Activated naive CD8-positive, alpha-beta T cell treated with anti-CD3 and anti-CD28 coated beads, Interleukin-2, amount 10 ng/mL, durations not matched to agents 7 days and 5 days (primary cell): Measurements from ENCODE around the gene TRO. TPM values are rescaled to one million over a fixed set of nuclear protein-coding genes. Genes with fewer than 3 reads are reported as not detected.

Experiments used
- ATAC-seq: fragments of 150-1000 bp; cut with Tn5 transposase; one replicate; pipeline ENCODE4 v1.10.0; 2021; ENCODE audit warnings: low read depth, moderate library complexity
- POLR2A ChIA-PET: fragments of 350-600 bp; sonication (Branson Sonifier 250); formaldehyde crosslinking; loops from one replicate; lab custom pipeline; 2021; ENCODE audit warnings: antibody characterized with exemption; lab: Charles Lee
- DNase-seq: peaks from one replicate; pipeline ENCODE4 v3.0.0; 2021
- H3K27ac Mint-ChIP-seq: one replicate; pipeline ENCODE4 v1.8.0; 2022; ENCODE audit warnings: mild to moderate bottlenecking, mixed read lengths
- H3K27me3 Mint-ChIP-seq: one replicate; pipeline ENCODE4 v1.8.0; 2022; ENCODE audit warnings: mild to moderate bottlenecking, moderate library complexity, mixed read lengths
- H3K36me3 Mint-ChIP-seq: one replicate; pipeline ENCODE4 v1.8.0; 2021; ENCODE audit warnings: mild to moderate bottlenecking, mixed read lengths
- H3K4me1 Mint-ChIP-seq: one replicate; pipeline ENCODE4 v1.8.0; 2021; ENCODE audit warnings: mixed read lengths
- H3K4me3 Mint-ChIP-seq: one replicate; pipeline ENCODE4 v1.8.0; 2022; ENCODE audit warnings: mild to moderate bottlenecking, moderate library complexity, mixed read lengths
- H3K9me3 Mint-ChIP-seq: one replicate; pipeline ENCODE4 v1.8.0; 2021; ENCODE audit warnings: mixed read lengths
- total RNA-seq, 2 experiments: library from RNA; stranded (reverse); gene quantifications; one replicate each; pipeline ENCODE4 v1.2.3, GENCODE V29; 2021

TRO gene
- total RNA-seq = 1 to 10 TPM; 3.6 to 3.9 TPM

GRCh38 chrX:54920610-54921426 lies at the start of gene TRO:
TRO (plus strand) TSS chrX:54920824; CDS start chrX:54922247, 1,423 bp downstream.
- DNase-seq = peak; percentile 28
- POLR2A ChIA-PET = interaction anchor here (0.7 to 1.0 kb wide), 2 partner anchors 79 to 1838 kb away, joined by 3 read pairs; partner anchors contain the start of gene APEX2

GRCh38 chrX:54885740-54886139 lies 34.9 kb upstream of the TRO start:
- H3K4me1 Mint-ChIP-seq = no peaks in the 10 kb centered on the region
- DNase-seq = no peak
- no peak for ATAC-seq
- POLR2A ChIA-PET = no interaction called here
- H3K27me3 Mint-ChIP-seq = peaks cover 9% of the 10 kb centered on the region
- H3K36me3 Mint-ChIP-seq = no peaks in the 10 kb centered on the region
- no peak overlapping the region for H3K27ac Mint-ChIP-seq
- H3K9me3 Mint-ChIP-seq = no peaks in the 10 kb centered on the region
- no peak overlapping the region for H3K4me3 Mint-ChIP-seq

More at GRCh38 chrX:54920610-54921426, at the start of gene TRO:
- peak; percentile 12 for ATAC-seq
- Mint-ChIP-seq H3K27me3 (peaks cover 2% of the 10 kb centered on the region), H3K36me3 (no peaks in the 10 kb centered on the region), H3K4me1 (peaks cover 10% of the 10 kb centered on the region), H3K9me3 (no peaks in the 10 kb centered on the region), H3K4me3 (peak within 1 kb of the TSS; percentile 94), H3K27ac (peak within 1 kb of the TSS; percentile 84)

GRCh38 chrX:54891573-54891972 lies 29.1 kb upstream of the TRO start:
- ATAC-seq (no peak), DNase-seq (no peak)
- Mint-ChIP-seq H3K9me3 (no peaks in the 10 kb centered on the region), H3K27me3 (peaks cover 9% of the 10 kb centered on the region), H3K36me3 (no peaks in the 10 kb centered on the region), H3K4me3 (no peak overlapping the region), H3K4me1 (no peaks in the 10 kb centered on the region), H3K27ac (no peak overlapping the region)
- POLR2A ChIA-PET = no interaction called here

- H3K27me3 Mint-ChIP-seq = peaks cover 6% of the 10 kb centered on the region
- ATAC-seq = no peak
- no peaks in the 10 kb centered on the region for H3K4me1 Mint-ChIP-seq
- POLR2A ChIA-PET = no interaction called here
- H3K36me3 Mint-ChIP-seq = no peaks in the 10 kb centered on the region
- no peak overlapping the region for H3K27ac Mint-ChIP-seq
- H3K9me3 Mint-ChIP-seq = no peaks in the 10 kb centered on the region
- no peak for DNase-seq
- H3K4me3 Mint-ChIP-seq = no peak overlapping the region
These were observed 26.5 kb upstream of the TRO start for GRCh38 chrX:54894159-54894558.

GRCh38 chrX:54909941-54910340 lies 10.7 kb upstream of the TRO start:
- Mint-ChIP-seq H3K36me3 (no peaks in the 10 kb centered on the region), H3K4me3 (no peak overlapping the region), H3K4me1 (no peaks in the 10 kb centered on the region), H3K27ac (no peak overlapping the region), H3K27me3 (no peaks in the 10 kb centered on the region), H3K9me3 (peaks cover 7% of the 10 kb centered on the region)
- POLR2A ChIA-PET = no interaction called here
- DNase-seq = no peak
- no peak for ATAC-seq

GRCh38 chrX:54921427-54922021 lies 900 bp downstream of the TRO start:
- ATAC-seq (peak; percentile 76), DNase-seq (peak; percentile 63)
- H3K36me3 Mint-ChIP-seq = no peaks in the 10 kb centered on the region
- H3K4me3 Mint-ChIP-seq = peak overlapping the region; percentile 94
- POLR2A ChIA-PET = interaction anchor here (0.7 to 1.1 kb wide), 4 partner anchors 78 to 1837 kb away, joined by 3 to 4 read pairs (median 3); partner anchors contain the start of gene APEX2
- H3K4me1 Mint-ChIP-seq = peaks cover 10% of the 10 kb centered on the region
- H3K9me3 Mint-ChIP-seq = no peaks in the 10 kb centered on the region
- H3K27ac Mint-ChIP-seq = peak overlapping the region; percentile 84
- peaks cover under 1% of the 10 kb centered on the region for H3K27me3 Mint-ChIP-seq

- POLR2A ChIA-PET = interaction anchor here (1.1 kb wide), 1 partner anchor 283 kb away, joined by 4 read pairs; no protein-coding TSS in a partner anchor
- Mint-ChIP-seq H3K36me3 (no peaks in the 10 kb centered on the region), H3K27me3 (no peaks in the 10 kb centered on the region), H3K9me3 (no peaks in the 10 kb centered on the region), H3K4me1 (peaks cover 10% of the 10 kb centered on the region), H3K27ac (no peak overlapping the region), H3K4me3 (peak overlapping the region; percentile 94)
- DNase-seq (no peak), ATAC-seq (no peak)
These were observed 1.9 kb downstream of the TRO start for GRCh38 chrX:54922547-54922946.

- Mint-ChIP-seq H3K9me3 (no peaks in the 10 kb centered on the region), H3K4me3 (no peak overlapping the region)
- POLR2A ChIA-PET = no interaction called here
These were observed 2.8 kb downstream of the TRO start for GRCh38 chrX:54923376-54923775.

GRCh38 chrX:54926978-54927377 lies 6.4 kb downstream of the TRO start:
- DNase-seq (no peak), ATAC-seq (no peak)
- Mint-ChIP-seq H3K36me3 (peaks cover 3% of the 10 kb centered on the region), H3K4me3 (no peak overlapping the region), H3K27me3 (no peaks in the 10 kb centered on the region), H3K27ac (no peak overlapping the region), H3K4me1 (no peaks in the 10 kb centered on the region), H3K9me3 (no peaks in the 10 kb centered on the region)
- POLR2A ChIA-PET = no interaction called here

More at GRCh38 chrX:54923376-54923775, 2.8 kb downstream of the TRO start:
- Mint-ChIP-seq H3K27ac (no peak overlapping the region), H3K27me3 (no peaks in the 10 kb centered on the region), H3K36me3 (peaks cover 2% of the 10 kb centered on the region), H3K4me1 (peaks cover 10% of the 10 kb centered on the region)
- DNase-seq (no peak), ATAC-seq (no peak)

- Mint-ChIP-seq H3K4me3 (no peak overlapping the region), H3K4me1 (no peaks in the 10 kb centered on the region)
These were observed 8.3 kb downstream of the TRO start for GRCh38 chrX:54928876-54929275.

GRCh38 chrX:54930291-54931049 lies 9.8 kb downstream of the TRO start:
- no peak for DNase-seq
- Mint-ChIP-seq H3K9me3 (no peaks in the 10 kb centered on the region), H3K4me1 (no peaks in the 10 kb centered on the region), H3K27me3 (no peaks in the 10 kb centered on the region), H3K4me3 (no peak overlapping the region), H3K36me3 (peaks cover 3% of the 10 kb centered on the region), H3K27ac (no peak overlapping the region)
- POLR2A ChIA-PET = no interaction called here
- ATAC-seq = no peak

More at GRCh38 chrX:54928876-54929275, 8.3 kb downstream of the TRO start:
- DNase-seq (no peak), ATAC-seq (no peak)
- Mint-ChIP-seq H3K36me3 (peaks cover 3% of the 10 kb centered on the region), H3K27me3 (no peaks in the 10 kb centered on the region), H3K27ac (no peak overlapping the region), H3K9me3 (no peaks in the 10 kb centered on the region)
- POLR2A ChIA-PET = no interaction called here

- no peaks in the 10 kb centered on the region for H3K4me1 Mint-ChIP-seq
- ATAC-seq = no peak
- H3K9me3 Mint-ChIP-seq = no peaks in the 10 kb centered on the region
- H3K27me3 Mint-ChIP-seq = no peaks in the 10 kb centered on the region
- POLR2A ChIA-PET = no interaction called here
- peaks cover 3% of the 10 kb centered on the region for H3K36me3 Mint-ChIP-seq
- H3K27ac Mint-ChIP-seq = no peak overlapping the region
- no peak overlapping the region for H3K4me3 Mint-ChIP-seq
- no peak for DNase-seq
These were observed 10.5 kb downstream of the TRO start for GRCh38 chrX:54931107-54931506.

- Mint-ChIP-seq H3K9me3 (no peaks in the 10 kb centered on the region), H3K27ac (no peak overlapping the region), H3K4me1 (no peaks in the 10 kb centered on the region), H3K36me3 (peaks cover 2% of the 10 kb centered on the region), H3K27me3 (no peaks in the 10 kb centered on the region), H3K4me3 (no peak overlapping the region)
- ATAC-seq (no peak), DNase-seq (no peak)
- POLR2A ChIA-PET = no interaction called here
These were observed 12.7 kb downstream of the TRO start for GRCh38 chrX:54933150-54933826.
